Neural cell (in vitro differentiated cells): ENCODE results near the gene OVCA2. TPM values are rescaled to one million over a fixed set of nuclear protein-coding genes. Genes with fewer than 3 reads are reported as not detected.

Experiments
- H2AFZ ChIP-seq: fragments of 200-600, 300-800 bp; sonication (generic), shearing (Covaris generic); 2 replicates; pipeline ENCODE4 v1.6.0; 2014; ENCODE audit warnings: low read depth, mild to moderate bottlenecking, antibody characterized with exemption, low read length, moderate library complexity
- H3F3A ChIP-seq: fragments of 200-600 bp; shearing (Covaris generic); 2 replicates; pipeline ENCODE4 v1.6.1; 2016; ENCODE audit warnings: mild to moderate bottlenecking, moderate library complexity, mixed read lengths, antibody characterized with exemption, low read length; ENCODE audit not compliant: insufficient read depth, poor library complexity, severe bottlenecking
- H3K27ac ChIP-seq: fragments of 200-600, 300-800 bp; sonication (generic), shearing (Covaris generic); 2 replicates; pipeline ENCODE4 v1.5.1; 2014; ENCODE audit warnings: mild to moderate bottlenecking, low read length, moderate library complexity
- H3K27me3 ChIP-seq: fragments of 300-800, 200-600 bp; sonication (generic), shearing (Covaris generic); 2 replicates; pipeline ENCODE4 v1.6.0; 2014; ENCODE audit warnings: mild to moderate bottlenecking, low read depth, low read length, moderate library complexity; ENCODE audit not compliant: insufficient read depth
- H3K36me3 ChIP-seq: fragments of 300-800, 200-600 bp; sonication (generic), shearing (Covaris generic); 2 replicates; pipeline ENCODE4 v1.5.1; 2014; ENCODE audit warnings: mild to moderate bottlenecking, antibody characterized with exemption, low read length, moderate library complexity; ENCODE audit not compliant: insufficient read depth
- H3K4me2 ChIP-seq: fragments of 300-800, 200-600 bp; sonication (generic), shearing (Covaris generic); 2 replicates; pipeline ENCODE4 v1.6.0; 2014; ENCODE audit warnings: mild to moderate bottlenecking, low read length
- H3K4me3 ChIP-seq: fragments of 300-800, 200-600 bp; sonication (generic), shearing (Covaris generic); 2 replicates; pipeline ENCODE4 v1.5.1; 2014; ENCODE audit warnings: mild to moderate bottlenecking, low read length, moderate library complexity
- H3K79me2 ChIP-seq: fragments of 200-600 bp; shearing (Covaris generic); replicated peaks from 2 replicates; pipeline ENCODE4 v1.6.0; 2014; ENCODE audit warnings: mild to moderate bottlenecking, low read length, moderate library complexity; ENCODE audit not compliant: insufficient read depth
- H3K9ac ChIP-seq: fragments of 300-800, 200-600 bp; sonication (generic), shearing (Covaris generic); 2 replicates; pipeline ENCODE4 v1.6.1; 2016; ENCODE audit warnings: mild to moderate bottlenecking, low read length, mixed read lengths
- H3K9me2 ChIP-seq: fragments of 200-600 bp; shearing (Covaris generic); 2 replicates; pipeline ENCODE4 v1.6.1; 2016; ENCODE audit warnings: mild to moderate bottlenecking, low read length, mixed read lengths; ENCODE audit not compliant: insufficient read depth
- H3K9me3 ChIP-seq: fragments of 200-600, 300-800 bp; sonication (generic), shearing (Covaris generic); 2 replicates; pipeline ENCODE4 v1.6.1; 2016; ENCODE audit warnings: mild to moderate bottlenecking, mixed run types, low read length, moderate library complexity, mixed read lengths
- H4K20me1 ChIP-seq: fragments of 200-600 bp; shearing (Covaris generic); 2 replicates; pipeline ENCODE4 v1.6.1; 2016; ENCODE audit warnings: mild to moderate bottlenecking, mixed run types; ENCODE audit not compliant: insufficient read depth
- CTCF ChIP-seq: fragments of 450-650 bp; IDR thresholded peaks from 2 replicates; pipeline ENCODE4 v1.5.1; 2014; ENCODE audit warnings: antibody characterized with exemption, mild to moderate bottlenecking, moderate library complexity; ENCODE audit not compliant: poor library complexity, severe bottlenecking
- EP300 ChIP-seq: fragments of 450-650 bp; conservative IDR thresholded peaks from 2 replicates; pipeline ENCODE4 v1.6.1; 2014; ENCODE audit warnings: antibody characterized with exemption, mild to moderate bottlenecking, moderate library complexity; ENCODE audit not compliant: poor library complexity, severe bottlenecking
- EZH2 ChIP-seq: fragments of 200-600, 300-800 bp; shearing (Covaris generic), sonication (generic); IDR thresholded peaks from 2 replicates; pipeline ENCODE4 v1.6.1; 2014; ENCODE audit warnings: antibody characterized with exemption, low read length, borderline replicate concordance, mild to moderate bottlenecking; ENCODE audit not compliant: insufficient read depth, poor library complexity, severe bottlenecking
- MXI1 ChIP-seq: fragments of 450-650 bp; conservative IDR thresholded peaks from 2 replicates; pipeline ENCODE4 v1.6.1; 2014; ENCODE audit warnings: antibody characterized with exemption, mild to moderate bottlenecking; ENCODE audit not compliant: poor library complexity, severe bottlenecking
- POLR2AphosphoS5 ChIP-seq: IDR thresholded peaks from 2 replicates; pipeline ENCODE4 v1.6.1; 2012
- RAD21 ChIP-seq: fragments of 450-650 bp; conservative IDR thresholded peaks from 2 replicates; pipeline ENCODE4 v1.6.1; 2014; ENCODE audit warnings: antibody characterized with exemption, mild to moderate bottlenecking, moderate library complexity
- REST ChIP-seq: IDR thresholded peaks from 2 replicates; pipeline ENCODE4 v1.6.1; 2012; ENCODE audit warnings: borderline replicate concordance
- SMC3 ChIP-seq: fragments of 450-650 bp; conservative IDR thresholded peaks from 2 replicates; pipeline ENCODE4 v1.6.1; 2014; ENCODE audit warnings: antibody characterized with exemption, mild to moderate bottlenecking, moderate library complexity; ENCODE audit not compliant: poor library complexity
- TAF1 ChIP-seq: IDR thresholded peaks from 2 replicates; pipeline ENCODE4 v1.6.1; 2012; ENCODE audit warnings: low read depth
- polyA plus RNA-seq: library from polyadenylated mRNA; depleted of rRNA; stranded (reverse); fragments of >200 nt; gene quantifications from 2 replicates; pipeline ENCODE4 v1.2.3, GENCODE V29; 2014

Gene OVCA2
- polyA plus RNA-seq, 1 donor from 2014 or later: 54.4 TPM

- H3K27ac ChIP-seq: peak overlapping the region; percentile 84
- TF ChIP-seq SMC3 (no peak), TAF1 (no peak), MXI1 (no peak), CTCF (no peak), EZH2 (no peak), REST (no peak), EP300 (no peak), POLR2AphosphoS5 (no peak), RAD21 (no peak)
- no peaks in the 10 kb centered on the region for H4K20me1 ChIP-seq
- no peaks in the 10 kb centered on the region for H3K36me3 ChIP-seq
- peak overlapping the region; percentile 84 for H3K4me3 ChIP-seq
- no peaks in the 10 kb centered on the region for H3K9me2 ChIP-seq
- peak overlapping the region; percentile 79 for H3K9ac ChIP-seq
- no peaks in the 10 kb centered on the region for H3K9me3 ChIP-seq
- peak overlapping the region; percentile 58 for H2AFZ ChIP-seq
- H3K79me2 ChIP-seq: no peaks in the 10 kb centered on the region
- H3K27me3 ChIP-seq: no peaks in the 10 kb centered on the region
- H3K4me2 ChIP-seq: peak overlapping the region; percentile 99
- peaks cover 6% of the 10 kb centered on the region for H3F3A ChIP-seq
Measured at GRCh38 chr17:2042390-2042847, 597 bp downstream of the OVCA2 start.

- Histone ChIP-seq H3K27ac (peak overlapping the region; percentile 84), H3K9me2 (no peaks in the 10 kb centered on the region), H2AFZ (no peak overlapping the region), H3K36me3 (no peaks in the 10 kb centered on the region), H4K20me1 (no peaks in the 10 kb centered on the region), H3K9me3 (no peaks in the 10 kb centered on the region), H3K9ac (peak overlapping the region; percentile 79), H3K4me2 (peak overlapping the region; percentile 99), H3K4me3 (peak overlapping the region; percentile 84), H3F3A (peaks cover 6% of the 10 kb centered on the region), H3K27me3 (no peaks in the 10 kb centered on the region), H3K79me2 (no peaks in the 10 kb centered on the region)
- TF ChIP-seq RAD21 (no peak), EP300 (no peak), MXI1 (no peak), SMC3 (no peak), CTCF (no peak), TAF1 (no peak)
Measured at GRCh38 chr17:2042933-2043332, 1.1 kb downstream of the OVCA2 start.
